NB4 (cell line): ENCODE results near the gene MBD4.

Experiments
- DNase-seq: peaks from one replicate; pipeline ENCODE4 v3.0.0; 2010; ENCODE audit warnings: low read depth
- H3K4me3 ChIP-seq: one replicate; pipeline ENCODE4 v1.5.1; 2011; ENCODE audit warnings: mild to moderate bottlenecking, low read depth, low read length, moderate library complexity
- MYC ChIP-seq: IDR thresholded peaks from 2 replicates; pipeline ENCODE4 v1.6.1; 2011; ENCODE audit warnings: low read depth, low read length
- POLR2A ChIP-seq: IDR thresholded peaks from 2 replicates; pipeline ENCODE4 v1.6.1; 2011; ENCODE audit warnings: mild to moderate bottlenecking; ENCODE audit not compliant: insufficient read length; ENCODE audit errors: extremely low read depth
- TF ChIP-seq, protein P1 (sequence below): IDR thresholded peaks from one replicate; pipeline ENCODE4 v1.5.1; 2012; ENCODE audit warnings: low read depth, low read length
- TF ChIP-seq, protein P2 (sequence below): IDR thresholded peaks from 2 replicates; pipeline ENCODE4 v1.6.1; 2011; ENCODE audit warnings: low read depth, low read length

Gene MBD4

DNA sequence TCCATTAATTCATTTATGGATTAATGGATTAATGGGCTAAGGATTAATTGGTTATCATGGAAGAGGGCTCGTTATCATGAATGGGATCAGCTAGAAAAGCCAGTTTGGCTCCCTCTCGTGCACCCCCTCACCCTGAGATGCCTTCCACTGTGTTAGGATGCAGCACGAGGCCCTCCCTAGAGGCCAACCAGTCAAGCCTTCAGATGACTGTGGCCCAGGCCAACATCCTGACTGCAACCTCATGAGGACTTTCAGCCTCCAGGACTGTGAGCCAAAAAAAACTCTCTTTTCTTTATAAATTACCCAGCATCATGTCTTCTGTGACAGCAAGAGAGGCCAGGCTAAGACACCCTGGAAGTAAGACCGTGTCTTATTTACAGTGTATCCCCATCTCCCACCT lies 20.3 kb downstream of the MBD4 start:
- no peak overlapping the region for H3K4me3 ChIP-seq
- DNase-seq: no peak
- TF ChIP-seq POLR2A (no peak), MYC (no peak)
- TF ChIP-seq, protein P1, sequence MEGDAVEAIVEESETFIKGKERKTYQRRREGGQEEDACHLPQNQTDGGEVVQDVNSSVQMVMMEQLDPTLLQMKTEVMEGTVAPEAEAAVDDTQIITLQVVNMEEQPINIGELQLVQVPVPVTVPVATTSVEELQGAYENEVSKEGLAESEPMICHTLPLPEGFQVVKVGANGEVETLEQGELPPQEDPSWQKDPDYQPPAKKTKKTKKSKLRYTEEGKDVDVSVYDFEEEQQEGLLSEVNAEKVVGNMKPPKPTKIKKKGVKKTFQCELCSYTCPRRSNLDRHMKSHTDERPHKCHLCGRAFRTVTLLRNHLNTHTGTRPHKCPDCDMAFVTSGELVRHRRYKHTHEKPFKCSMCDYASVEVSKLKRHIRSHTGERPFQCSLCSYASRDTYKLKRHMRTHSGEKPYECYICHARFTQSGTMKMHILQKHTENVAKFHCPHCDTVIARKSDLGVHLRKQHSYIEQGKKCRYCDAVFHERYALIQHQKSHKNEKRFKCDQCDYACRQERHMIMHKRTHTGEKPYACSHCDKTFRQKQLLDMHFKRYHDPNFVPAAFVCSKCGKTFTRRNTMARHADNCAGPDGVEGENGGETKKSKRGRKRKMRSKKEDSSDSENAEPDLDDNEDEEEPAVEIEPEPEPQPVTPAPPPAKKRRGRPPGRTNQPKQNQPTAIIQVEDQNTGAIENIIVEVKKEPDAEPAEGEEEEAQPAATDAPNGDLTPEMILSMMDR: no peak
- TF ChIP-seq, protein P2, sequence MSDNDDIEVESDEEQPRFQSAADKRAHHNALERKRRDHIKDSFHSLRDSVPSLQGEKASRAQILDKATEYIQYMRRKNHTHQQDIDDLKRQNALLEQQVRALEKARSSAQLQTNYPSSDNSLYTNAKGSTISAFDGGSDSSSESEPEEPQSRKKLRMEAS: no peak

DNA sequence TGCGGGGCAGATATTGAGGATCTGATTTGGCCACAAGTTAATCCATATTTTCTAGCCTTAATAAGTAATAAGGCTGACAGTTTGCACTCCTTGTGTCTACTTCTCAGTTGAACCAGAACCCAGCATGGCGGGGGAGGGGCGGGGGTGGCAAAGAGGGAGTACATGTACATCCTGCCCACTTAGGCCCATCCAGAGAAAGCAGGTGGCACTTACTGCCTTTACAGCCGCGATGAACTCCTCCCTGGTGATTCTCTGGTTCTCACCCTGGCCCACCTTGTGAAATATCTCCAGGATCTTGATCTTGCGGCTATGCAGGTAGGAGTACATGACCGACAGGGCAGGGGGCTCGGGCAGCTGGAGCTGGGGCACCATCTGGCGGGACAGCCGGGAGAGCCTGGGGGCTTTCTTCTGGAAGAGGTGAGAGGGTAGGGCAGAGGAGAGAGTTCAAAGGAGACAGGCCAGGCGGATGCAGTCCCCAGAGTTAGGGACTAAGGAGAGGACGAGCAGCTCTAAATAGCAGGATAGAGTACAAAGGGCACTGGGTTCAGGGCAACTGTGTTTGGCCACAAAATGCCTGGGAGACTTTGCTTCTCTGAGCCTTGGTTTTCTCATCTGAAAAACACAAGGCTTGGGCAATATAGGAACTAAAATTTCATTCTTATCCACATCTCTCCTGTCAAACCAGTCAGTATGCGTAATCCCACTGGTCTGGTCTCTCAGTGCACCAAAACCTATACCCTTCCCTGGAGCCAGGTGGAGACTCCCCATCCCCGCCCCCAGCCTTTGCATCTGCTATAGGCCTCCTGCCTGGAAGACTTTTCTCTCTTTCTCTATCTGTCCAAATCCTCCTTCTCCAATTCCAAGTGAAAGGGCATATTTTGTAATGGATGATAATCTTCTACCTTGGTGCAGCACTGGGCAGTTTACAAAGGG lies 21.4 kb downstream of the MBD4 start:
- no peak overlapping the region for H3K4me3 ChIP-seq
- no peak for TF ChIP-seq MYC
- no peak for TF ChIP-seq POLR2A
- TF ChIP-seq, protein P1: no peak
- TF ChIP-seq, protein P2: no peak

DNA sequence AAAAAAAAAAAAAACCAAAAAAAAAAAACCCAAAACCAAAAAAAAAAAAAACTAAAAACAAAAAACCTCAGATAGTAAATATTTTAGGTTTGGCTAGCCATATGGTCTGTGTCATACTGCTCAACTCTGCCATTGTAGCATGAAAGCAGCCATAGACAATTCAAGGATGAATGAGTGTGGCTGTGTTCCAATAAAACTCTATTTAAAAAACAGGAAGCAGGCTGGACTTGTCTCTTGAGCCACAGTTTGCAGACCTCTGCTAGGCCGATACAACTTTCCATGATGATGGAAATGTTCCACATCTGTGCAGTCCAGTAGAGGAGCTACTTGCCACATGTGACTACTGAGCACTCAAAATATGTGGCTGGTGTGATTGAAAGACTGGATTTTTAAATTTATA lies 22.4 kb downstream of the MBD4 start:
- no peak overlapping the region for H3K4me3 ChIP-seq
- TF ChIP-seq MYC (no peak), POLR2A (no peak)
- TF ChIP-seq, protein P1: no peak
- TF ChIP-seq, protein P2: no peak
- DNase-seq: no peak

More for the DNA sequence above, 21.4 kb downstream of the MBD4 start:
- DNase-seq: no peak

DNA sequence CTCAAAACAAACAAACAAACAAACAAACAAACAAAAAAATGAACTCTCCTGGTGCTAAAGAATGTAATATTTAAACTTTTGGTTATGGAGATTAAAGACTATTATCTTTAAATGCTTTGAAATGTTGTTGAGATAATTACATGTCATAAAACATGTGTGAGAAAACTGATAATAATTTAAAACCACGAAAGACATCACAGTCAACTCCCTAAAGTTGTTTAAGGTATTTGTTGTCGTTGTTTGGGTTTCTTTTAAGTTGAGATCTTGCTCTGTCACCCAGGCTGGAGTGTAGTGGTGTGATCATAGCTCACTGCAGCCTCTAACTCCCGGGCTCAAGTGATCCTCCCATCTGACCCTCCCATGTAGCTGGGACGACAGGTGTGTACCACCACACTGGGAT lies 23.3 kb downstream of the MBD4 start:
- no peak overlapping the region for H3K4me3 ChIP-seq
- TF ChIP-seq POLR2A: no peak
- TF ChIP-seq MYC: no peak
- TF ChIP-seq, protein P1: no peak
- TF ChIP-seq, protein P2: no peak
- no peak for DNase-seq

DNA sequence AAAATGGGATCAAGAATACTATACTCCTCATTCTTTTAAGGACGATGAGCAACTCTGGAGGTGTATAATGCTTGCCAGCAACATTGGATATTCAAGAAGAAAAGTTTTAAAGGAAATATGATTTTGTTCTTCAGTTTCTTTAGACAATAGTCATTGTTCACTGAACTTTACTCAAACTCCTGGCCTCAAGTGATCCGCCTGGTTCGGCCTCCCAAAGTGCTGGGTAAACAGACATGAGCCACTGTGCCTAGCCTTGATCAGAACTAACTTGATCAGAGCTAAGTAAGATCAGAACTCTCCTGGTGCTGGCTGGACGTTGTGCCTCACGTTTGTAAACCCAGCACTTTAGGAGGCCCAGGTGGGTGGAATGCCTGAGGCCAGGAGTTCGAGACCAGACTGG lies 23.9 kb downstream of the MBD4 start:
- TF ChIP-seq, protein P2: no peak
- no peak for TF ChIP-seq POLR2A
- TF ChIP-seq, protein P1: no peak
- TF ChIP-seq MYC: no peak
- no peak for DNase-seq
- H3K4me3 ChIP-seq: no peak overlapping the region
